ENCODE measurements around the gene SH2D3A. TPM values are rescaled to one million over a fixed set of nuclear protein-coding genes. Genes with fewer than 3 reads are reported as not detected.

SH2D3A gene
- total RNA-seq, result 10 to 100 TPM; 43.8 to 43.9 TPM

DNA sequence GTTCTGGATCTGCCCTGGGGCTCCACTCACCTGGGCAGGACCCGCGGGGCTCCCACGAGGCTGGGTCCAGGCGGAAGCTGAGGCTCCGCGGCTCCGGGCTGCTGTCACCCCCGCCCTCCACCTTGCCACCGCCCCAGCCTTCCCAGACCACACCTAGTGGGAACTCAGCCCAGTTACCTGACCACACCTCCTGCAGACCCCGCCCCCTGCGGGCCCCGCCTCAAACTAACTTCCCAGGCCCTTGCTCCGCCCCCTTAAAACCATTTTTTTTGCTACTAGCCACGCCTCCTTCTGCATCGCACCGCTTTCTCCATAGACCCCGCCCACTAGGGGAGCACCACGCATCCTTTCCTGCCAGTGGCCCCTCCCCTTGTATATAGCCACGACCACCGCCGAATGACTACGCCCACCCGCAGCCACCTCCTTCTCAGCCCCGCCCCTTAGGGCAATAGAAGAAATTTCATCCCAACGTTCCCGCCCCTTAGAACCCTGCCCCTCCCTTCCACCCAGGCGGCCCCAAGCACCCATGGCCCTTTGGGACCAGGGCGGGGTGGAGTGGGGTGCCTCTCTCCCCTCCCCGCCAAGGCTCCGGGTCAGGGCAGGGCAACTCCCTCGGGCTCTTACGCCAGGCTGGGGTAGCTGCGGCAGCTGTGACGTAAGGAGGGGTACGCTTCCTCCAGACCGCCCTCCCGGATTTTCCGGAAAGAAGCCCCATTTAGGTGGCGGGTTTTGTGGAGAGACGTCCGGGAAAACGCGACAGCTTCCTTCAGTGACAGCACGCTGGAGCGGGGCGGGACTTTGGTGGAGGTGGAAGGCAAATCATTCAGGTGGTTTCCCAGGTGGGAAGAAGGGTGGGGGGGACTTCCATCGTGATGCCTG is at the start of gene SH2D3A:
TSS of gene SH2D3A (minus strand) at position 79 of the 879 bp plus-strand sequence. CDS start 3,687 bp downstream, outside the sequence.

DNA sequence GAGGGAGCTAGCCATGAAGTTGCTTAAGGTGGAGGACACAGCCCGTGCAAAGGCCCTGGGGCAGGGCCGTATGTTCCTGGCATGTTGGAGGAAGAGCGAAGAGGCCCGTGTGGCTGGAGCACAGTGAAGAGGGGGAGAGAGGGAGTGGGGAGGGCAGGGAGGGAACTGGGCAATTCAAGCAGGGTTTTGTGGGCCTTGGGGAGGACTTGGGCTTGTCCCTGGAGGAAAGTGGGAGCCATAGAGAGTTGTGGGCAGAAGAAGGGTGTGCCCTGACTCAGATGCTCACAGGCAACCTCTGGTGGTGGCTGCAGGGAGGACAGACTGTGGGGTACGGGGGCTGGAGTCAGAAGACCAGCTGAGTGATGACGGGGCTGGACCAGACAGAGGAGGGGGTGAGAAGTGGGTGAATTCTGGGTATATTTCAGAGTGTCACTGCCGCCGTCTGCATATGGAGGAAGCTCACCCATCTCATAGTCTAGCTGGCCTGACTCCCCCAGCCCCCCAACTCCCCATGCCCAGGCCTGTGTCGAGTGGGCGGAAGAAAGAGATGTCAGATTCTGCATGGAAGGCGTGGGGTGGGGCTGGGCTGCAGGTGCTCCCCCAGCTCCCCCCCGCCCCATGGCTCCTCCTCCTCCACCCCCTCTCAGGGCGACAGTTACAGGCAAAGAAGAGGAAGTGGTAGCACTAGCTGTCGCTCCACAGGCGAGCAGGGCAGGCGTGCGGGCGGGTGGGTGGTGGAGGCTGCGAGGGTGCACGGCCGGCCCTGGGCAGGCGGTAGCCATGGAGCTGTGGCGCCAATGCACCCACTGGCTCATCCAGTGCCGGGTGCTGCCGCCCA is 5.0 kb upstream of the SH2D3A start, which contains the start of gene VAV1:
TSS of gene VAV1 (plus strand) at position 681 of the 838 bp plus-strand sequence. CDS start at position 781, 100 bp downstream.

DNA sequence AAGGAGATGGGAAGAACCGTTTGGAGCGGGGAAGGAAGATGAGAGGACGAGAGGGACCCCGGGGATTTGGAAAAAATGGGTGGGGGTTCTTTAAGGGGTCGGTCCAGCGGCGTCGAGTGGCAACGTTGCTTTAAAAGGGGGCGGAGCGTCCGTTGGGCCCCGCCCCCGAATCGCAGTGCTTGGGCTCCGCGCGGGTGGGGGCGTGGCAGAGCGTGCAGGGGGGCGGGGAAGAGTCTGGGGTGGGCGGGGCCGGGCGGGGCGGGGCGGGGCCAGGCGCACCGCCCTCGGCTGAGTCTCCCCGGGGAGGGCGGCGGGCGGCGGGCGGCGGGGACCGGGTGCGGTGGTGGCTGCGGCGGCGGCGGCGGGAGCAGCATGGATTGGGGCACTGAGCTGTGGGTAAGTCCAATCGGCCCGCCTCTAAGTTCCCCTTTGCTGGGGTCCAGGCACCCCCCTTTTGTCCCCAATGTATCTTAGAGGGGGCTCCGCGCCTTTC is 27.8 kb downstream of the SH2D3A start, which contains the start of gene TRIP10:
TSS of gene TRIP10 (plus strand) at position 291 of the 493 bp plus-strand sequence. CDS start at position 373, 82 bp downstream.

DNA sequence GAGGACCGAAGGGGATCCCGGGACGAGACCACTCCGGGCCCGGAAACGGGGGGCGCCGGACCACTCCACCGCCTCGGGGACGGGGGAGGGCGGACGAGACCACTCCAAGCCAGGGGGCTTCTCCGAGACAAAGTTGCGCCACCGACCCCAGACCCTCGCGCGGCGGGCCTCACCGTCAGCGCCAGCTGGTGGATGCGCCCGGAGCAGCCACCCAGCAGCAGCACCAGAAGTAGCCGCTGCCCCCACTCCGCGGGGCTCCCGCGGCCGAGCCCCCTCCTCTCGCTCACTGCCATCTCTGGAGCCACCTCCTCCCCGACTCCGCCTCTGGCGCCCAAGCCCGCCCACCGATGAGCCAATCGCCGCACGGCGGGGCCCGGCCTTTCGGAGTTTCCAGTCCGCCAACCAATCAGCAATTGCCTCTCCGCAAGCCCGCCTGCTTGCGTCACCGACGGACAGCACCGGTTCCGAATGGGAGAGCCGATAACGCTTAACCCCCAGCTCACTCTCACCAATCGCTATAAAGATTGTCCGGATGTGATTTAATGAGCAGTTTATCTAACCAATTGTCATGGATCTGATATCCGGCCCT is 29.9 kb downstream of the SH2D3A start, which contains the start of gene GPR108:
TSS of gene GPR108 (minus strand) at position 297 of the 589 bp plus-strand sequence. CDS start at position 293, 4 bp downstream.

DNA sequence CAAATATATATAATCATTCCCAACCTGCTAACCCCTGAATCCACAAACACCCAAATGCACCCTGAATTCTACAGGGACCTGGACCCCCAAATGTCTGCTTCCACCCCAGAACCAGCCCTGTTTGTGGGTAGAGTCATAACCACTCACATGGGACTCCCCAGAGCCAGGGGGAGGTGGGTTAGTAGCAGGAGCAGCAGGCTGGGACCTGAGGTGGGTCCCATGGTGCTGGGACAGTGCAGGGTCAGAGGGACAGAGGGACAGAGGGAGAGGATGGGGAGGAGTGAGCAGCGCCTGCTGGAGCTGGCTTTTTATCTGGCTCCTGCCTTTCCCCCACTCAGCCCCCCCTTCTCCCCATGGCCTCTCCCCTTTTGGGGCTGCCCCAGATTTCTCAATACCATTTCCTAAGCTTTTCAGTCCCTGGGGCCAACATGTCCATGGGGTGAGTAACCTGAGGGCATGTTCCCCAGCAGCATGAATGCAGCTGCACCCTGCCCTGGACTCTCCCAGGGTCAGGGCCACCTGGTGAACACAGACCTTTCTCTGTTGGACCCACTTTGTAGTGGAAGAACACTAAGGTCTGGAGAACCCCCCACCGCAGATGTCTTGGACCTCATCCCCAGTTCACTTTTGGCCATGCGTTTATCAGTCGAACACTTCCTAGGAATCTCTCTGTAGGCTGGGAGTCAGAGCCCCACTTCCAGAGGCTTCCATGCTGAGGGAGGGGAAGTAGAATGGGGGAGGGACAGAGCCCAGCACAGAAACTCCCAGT is 46.7 kb downstream of the SH2D3A start, which contains the start of gene C3:
TSS of gene C3 (minus strand) at position 282 of the 769 bp plus-strand sequence. CDS start at position 221, 61 bp downstream.

Small RNA genes lying within 50 kb of the gene (microRNA-seq; reads per million reads assigned to microRNA genes)
- not detected for gene MIR6791 (ENCODE audit: borderline microRNAs expressed, borderline replicate concordance)

Other genes with a start within 250 kb of the SH2D3A start
- under 1 TPM; 0.71 to 0.77 TPM for gene TNFSF9, start 236.4 kb downstream of the SH2D3A start, total RNA-seq
- 1 to 10 TPM; 6.7 to 6.8 TPM for gene CD70, start 176.3 kb downstream of the SH2D3A start, total RNA-seq
- 10 to 100 TPM; 11.8 to 13.5 TPM for gene TNFSF14, start 97.3 kb downstream of the SH2D3A start, total RNA-seq
- gene C3, start 46.8 kb downstream of the SH2D3A start, total RNA-seq, result not detected
- 10 to 100 TPM; 78.4 TPM for gene GPR108, start 29.9 kb downstream of the SH2D3A start, total RNA-seq
- gene TRIP10, start 27.8 kb downstream of the SH2D3A start, total RNA-seq, result 10 to 100 TPM; 10.3 to 11.1 TPM
- 100 to 1,000 TPM; 114 to 125 TPM for gene VAV1, start 5.3 kb upstream of the SH2D3A start, total RNA-seq
- gene ADGRE1, start 120.1 kb upstream of the SH2D3A start, total RNA-seq, result 1 to 10 TPM; 1.6 to 1.9 TPM

Data from activated naive CD4-positive, alpha-beta T cell treated with anti-CD3 and anti-CD28 coated beads, Interleukin-2, amount 10 ng/mL, durations not matched to agents 5 hours and 36 hours (primary cell).